Panc1 (cell line): ENCODE data around the gene LIPM.

ENCODE experiments used
- REST ChIP-seq, 2 experiments: IDR thresholded peaks; 2 replicates each; pipeline ENCODE4 v1.6.1; 2011 to 2012; ENCODE audit warnings: low read depth in 2 of 2, control low read depth in 1 of 2, low read length in 1 of 2, mild to moderate bottlenecking in 1 of 2, moderate library complexity in 1 of 2; ENCODE audit not compliant: insufficient read depth in 1 of 2
- SIN3A ChIP-seq: IDR thresholded peaks from 2 replicates; pipeline ENCODE4 v1.6.1; 2012; ENCODE audit warnings: low read depth, mild to moderate bottlenecking, low read length, moderate library complexity, borderline replicate concordance; ENCODE audit not compliant: insufficient read depth
- TF ChIP-seq, protein P1 (sequence below): fragments of 450-650 bp; IDR thresholded peaks from 2 replicates; pipeline ENCODE4 v1.5.1; 2017; ENCODE audit warnings: mild to moderate bottlenecking

DNA sequence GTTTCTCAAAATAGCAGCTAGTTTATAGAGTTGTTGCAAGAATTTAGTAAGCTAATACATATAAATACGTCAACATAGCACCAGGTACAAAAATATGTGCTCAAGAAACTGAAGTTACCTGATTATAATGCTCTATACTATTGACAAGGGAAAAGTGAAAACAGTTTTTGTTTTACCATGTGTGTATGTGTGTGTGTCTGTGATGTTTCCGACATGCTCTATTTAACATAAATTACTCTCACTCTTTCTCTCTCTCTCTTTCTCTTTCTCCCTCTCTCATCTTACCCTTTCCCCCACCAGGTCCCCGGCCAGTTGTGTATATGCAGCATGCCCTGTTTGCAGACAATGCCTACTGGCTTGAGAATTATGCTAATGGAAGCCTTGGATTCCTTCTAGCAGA lies 38.4 kb upstream of the LIPM start:
- TF ChIP-seq SIN3A = no peak
- TF ChIP-seq, protein P1, sequence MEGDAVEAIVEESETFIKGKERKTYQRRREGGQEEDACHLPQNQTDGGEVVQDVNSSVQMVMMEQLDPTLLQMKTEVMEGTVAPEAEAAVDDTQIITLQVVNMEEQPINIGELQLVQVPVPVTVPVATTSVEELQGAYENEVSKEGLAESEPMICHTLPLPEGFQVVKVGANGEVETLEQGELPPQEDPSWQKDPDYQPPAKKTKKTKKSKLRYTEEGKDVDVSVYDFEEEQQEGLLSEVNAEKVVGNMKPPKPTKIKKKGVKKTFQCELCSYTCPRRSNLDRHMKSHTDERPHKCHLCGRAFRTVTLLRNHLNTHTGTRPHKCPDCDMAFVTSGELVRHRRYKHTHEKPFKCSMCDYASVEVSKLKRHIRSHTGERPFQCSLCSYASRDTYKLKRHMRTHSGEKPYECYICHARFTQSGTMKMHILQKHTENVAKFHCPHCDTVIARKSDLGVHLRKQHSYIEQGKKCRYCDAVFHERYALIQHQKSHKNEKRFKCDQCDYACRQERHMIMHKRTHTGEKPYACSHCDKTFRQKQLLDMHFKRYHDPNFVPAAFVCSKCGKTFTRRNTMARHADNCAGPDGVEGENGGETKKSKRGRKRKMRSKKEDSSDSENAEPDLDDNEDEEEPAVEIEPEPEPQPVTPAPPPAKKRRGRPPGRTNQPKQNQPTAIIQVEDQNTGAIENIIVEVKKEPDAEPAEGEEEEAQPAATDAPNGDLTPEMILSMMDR = no peak
- no peak for TF ChIP-seq REST (IDR thresholded peaks at IDR 0.05; ENCODE audit: insufficient read depth in 1 of 2, low read depth in 2 of 2, low read length in 1 of 2)
